SK-N-MC (cell line): ENCODE results near the gene SPATA46.

Source experiments
- EZH2 ChIP-seq: fragments of 200-600 bp; sonication (generic); IDR thresholded peaks from one replicate; pipeline ENCODE4 v1.6.1; 2017; ENCODE audit warnings: antibody characterized with exemption
- POLR2AphosphoS5 ChIP-seq: IDR thresholded peaks from 2 replicates; pipeline ENCODE4 v1.6.1; 2012; ENCODE audit warnings: mild to moderate bottlenecking, low read depth, low read length, borderline replicate concordance

DNA sequence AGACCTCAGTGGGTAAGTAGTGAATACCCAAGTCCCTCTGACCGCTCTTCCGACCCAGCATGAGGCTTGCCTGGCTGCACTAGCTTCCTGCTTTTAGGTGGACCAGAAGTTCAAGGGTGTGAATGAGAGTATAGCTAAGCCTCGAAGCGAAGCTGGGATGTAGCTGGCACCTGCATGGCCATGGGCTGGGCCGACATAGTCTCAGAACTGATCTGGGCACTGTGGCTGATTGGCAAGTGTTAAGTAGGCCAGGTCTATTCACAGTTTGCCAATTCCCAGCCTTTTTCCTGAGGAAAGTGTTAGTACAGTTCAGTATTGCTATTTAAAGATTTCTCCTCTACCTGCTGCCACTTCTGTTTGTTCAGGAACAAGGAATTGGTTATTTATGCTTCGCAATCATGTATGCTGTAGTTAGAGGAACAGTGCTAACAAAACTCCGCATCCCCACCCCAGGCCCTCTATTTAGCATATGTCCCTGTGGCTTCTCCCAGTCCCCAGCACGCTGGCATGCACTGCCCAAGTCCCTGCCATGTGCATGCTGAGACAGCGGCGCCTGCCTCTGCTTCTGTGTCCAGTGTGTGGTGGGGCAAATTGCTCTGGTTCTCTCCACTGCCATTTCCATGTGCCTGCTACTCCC lies 16.3 kb downstream of the SPATA46 start:
- TF ChIP-seq POLR2AphosphoS5, result no peak
- no peak for TF ChIP-seq EZH2
